ENCODE results near the gene PDSS2.
"Not testable (repeated sequence)": the region's sequence is repeated elsewhere in the genome, so short reads cannot be mapped to it uniquely, and the experiment has no call there.

The PDSS2 gene

DNA sequence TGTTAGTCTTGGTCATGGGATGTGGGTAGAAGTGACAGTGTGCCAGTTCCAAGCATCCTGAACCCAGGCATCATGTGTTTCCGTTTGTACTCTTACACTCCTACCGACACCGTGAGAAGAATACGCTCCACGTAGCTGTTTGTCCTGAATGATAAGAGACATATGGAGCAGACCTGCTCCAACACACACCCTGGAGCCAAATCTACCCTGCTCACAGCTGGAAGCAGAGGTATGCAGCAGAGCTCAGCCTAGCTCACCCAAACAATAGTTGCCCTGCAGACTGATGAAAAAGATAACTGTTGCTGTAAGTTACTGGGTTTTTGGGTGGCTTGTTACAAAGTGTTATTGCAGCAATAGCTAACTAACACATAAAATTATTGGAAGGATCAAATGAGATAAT lies 14.3 kb upstream of the PDSS2 start:
- no peak for DNase-seq

DNA sequence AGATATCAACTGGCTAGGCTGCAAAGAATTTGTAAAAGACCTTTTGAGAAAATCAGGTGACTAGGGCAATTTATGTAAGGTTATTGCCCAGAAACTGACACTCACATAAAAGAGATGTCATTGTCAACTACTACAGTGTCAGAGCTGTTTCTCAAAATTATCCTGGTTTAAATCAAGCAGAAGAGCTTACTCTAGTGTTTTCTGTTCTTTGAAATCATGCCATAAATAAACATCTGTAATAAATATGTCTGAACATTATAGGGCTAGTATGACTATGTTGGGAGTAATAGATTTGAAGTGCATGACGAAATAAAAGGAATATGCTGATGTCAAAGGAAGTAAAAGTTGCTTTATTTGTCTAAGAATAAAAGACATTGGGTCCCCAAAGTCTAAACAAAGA lies 11.0 kb upstream of the PDSS2 start:
- no peak for DNase-seq

DNA sequence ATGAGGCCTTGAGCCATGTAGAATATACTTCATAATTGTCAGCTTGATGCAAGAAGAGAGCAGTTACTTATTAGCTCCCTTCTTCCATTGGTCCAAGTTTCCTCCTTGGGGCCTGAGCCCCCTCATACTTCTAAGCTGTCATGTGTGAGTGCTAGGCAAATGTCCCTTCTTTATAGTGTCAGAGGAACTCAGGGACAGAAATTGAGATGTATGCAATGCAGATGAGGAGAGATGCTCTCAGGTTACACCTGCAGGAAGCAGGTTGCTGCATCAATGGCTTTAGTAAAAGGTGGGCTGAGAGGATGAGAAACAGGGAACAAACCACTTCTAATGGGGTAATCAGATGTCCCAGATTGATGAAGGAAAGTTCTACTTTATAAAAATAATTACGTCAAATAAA lies 6.7 kb upstream of the PDSS2 start:
- no peak for DNase-seq

- no peak for DNase-seq
Measured at GRCh38 chr6:107460083-107460631, 793 bp upstream of the PDSS2 start.

- DNase-seq = peak; percentile 7 to 10
Measured at GRCh38 chr6:107458672-107459282, 587 bp downstream of the PDSS2 start.

GRCh38 chr6:107448776-107449175 lies 10.6 kb downstream of the PDSS2 start:
- no peak for DNase-seq

DNA sequence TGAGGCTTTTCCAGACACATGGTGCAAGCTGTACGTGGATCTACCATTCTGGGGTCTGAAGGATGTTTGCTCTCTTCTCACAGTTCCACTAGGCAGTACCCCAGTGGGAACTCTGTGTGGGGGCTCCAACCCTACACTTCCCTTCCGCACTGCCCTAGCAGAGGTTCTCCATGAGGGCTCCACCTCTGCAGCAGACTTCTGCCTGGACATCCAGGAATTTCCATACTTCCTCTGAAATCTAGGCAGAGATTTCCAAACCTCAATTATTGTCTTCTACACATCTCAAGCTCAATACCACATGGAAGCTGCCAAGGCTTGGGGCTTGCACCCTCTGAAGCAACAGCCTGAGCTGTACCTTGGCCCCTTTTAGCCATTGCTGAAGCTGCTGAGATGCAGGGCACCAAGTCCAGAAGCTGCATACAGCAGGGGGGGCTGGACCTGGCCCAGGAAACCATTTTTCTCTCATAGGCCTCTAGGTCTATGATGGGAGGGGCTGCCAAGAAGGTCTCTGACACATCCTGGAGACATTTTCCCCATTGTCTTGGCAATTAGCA lies 11.6 kb downstream of the PDSS2 start:
- DNase-seq = no peak

DNA sequence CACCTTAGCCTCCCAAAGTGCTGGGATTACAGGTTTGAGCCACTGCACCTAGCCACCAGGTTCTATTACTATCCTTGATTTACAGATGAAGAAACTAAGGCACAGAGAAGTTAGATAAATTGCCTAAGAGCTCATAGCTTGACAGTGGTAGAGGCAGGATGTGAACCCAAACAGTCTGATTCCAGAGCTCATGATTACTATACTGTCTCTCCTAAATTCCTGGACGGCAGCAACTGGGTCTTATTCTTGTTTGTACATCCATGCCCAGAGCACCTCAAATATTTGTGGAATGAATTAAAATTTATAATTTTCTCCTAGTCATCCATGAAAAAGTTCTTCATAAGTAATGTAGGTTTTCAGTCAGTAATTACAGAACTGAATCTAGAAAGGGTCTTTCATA lies 15.1 kb downstream of the PDSS2 start:
- no peak for DNase-seq

GRCh38 chr6:107443608-107444267 lies 15.6 kb downstream of the PDSS2 start:
- DNase-seq = no peak

GRCh38 chr6:107442938-107443607 lies 16.3 kb downstream of the PDSS2 start:
- no peak for DNase-seq

GRCh38 chr6:107441682-107442081 lies 17.7 kb downstream of the PDSS2 start:
- DNase-seq = no peak

DNA sequence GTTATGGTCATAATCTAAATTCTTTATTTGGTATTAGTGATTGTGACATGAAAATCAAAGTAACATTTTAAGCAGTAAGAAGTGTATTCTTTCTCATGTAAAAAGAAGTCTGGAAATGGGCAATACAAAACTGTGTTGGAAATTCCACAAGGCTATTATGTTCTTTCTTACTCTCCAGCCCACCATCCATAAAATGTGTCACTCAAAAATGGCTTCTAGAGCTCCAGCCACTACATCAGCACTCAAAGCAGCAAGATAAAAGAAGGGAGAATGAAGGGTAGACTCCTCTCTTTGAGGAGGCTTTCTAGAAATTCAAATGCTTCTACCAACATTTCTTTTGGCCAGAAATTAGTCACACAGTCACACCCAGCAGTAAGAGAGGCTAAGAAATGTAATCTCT lies 18.4 kb downstream of the PDSS2 start:
- no peak for DNase-seq

- no peak for DNase-seq
Measured at GRCh38 chr6:107439406-107439805, 20.0 kb downstream of the PDSS2 start.

DNA sequence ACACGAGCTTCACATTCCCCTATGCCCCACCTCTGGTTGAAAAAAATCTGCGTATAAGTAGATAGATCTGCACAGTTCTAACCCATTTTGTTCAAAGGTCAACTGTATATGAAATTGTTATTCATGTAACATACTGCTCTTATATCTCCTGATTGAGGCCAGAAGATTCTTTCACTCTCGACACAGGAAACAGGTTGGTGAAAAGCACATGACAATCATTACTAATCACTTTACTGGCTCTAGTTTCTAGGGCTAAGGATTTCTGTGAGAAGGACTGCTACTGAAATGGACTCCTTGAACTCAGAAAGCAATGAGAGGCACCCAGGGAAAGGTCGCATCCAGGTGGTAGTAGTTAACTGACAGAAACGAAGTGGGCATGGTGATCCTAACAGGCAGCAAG lies 21.7 kb downstream of the PDSS2 start:
- no peak for DNase-seq

DNA sequence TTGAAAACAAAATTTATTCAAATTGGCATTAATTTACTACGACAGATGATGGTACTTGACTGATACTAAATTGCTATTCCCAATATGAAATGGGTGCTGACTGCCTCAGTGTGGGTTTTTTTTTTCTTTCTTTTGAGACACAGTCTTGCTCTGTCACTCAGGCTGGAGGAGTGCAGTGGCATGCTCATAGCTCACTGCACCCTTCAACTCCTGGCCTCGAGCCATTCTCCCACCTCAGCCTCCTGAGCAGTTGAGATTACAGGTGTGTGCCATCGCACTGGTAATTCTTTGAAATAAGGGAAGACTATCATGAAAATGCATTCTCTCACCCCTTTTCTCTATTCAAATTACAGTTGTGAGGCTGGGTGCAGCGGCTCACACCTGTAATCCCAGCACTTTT lies 22.5 kb downstream of the PDSS2 start:
- DNase-seq = no peak

DNA sequence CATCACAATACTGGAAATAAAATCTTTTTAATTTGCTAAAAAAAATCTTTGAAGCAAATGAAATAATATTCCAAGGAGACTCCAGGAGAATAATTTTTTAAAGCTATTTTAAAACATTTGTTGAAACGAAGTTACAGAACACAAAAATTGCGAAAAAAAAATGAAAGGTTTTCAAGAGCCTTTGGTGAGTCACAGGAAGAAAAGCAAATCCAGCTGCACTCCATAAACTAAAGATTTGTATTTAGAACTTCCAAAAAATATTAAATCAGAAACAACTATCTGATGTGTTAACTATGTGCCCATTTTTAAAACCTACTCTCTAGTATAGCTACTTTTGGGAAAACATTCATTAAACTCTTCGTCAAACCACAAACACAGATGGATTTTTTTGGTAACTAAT lies 23.6 kb downstream of the PDSS2 start:
- DNase-seq = no peak

DNA sequence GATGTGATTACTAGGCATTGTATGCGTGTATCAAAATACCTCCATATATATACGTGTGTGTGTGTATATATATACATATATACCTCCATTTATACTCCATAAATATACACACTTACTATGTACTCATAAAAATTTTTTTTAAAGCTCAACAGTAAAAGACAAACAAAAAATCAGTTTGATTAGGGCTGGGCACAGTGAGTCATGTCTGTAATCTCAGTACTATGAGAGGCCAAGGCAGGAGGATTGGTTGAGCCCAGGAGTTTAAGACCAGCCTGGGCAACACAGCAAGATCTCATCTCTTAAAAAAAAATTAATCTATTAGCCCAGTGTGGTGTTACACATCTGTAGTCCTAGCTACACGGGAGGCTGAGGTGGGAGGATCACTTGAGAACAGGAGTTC lies 24.6 kb downstream of the PDSS2 start:
- no peak for DNase-seq

DNA sequence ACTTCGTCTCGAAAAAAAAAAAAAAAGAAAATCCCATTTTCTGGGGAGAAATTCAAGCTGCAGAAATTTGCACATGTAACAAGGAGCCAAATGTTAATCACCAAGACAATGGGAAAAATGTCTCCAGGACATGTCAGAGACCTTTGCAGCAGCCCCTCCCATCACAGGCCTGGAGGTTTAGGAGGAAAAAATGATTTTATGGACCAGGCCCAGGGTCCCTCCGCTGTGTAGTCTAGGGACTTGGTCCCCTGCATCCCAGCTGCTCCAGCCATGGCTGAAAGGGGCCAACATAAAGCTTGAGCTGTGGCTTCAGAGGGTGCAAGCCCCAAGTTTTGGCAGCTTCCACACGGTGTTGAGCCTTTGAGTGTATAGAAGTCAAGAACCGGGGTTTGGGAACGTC lies 33.4 kb downstream of the PDSS2 start:
- DNase-seq = not testable (repeated sequence)

- DNase-seq = no peak
Measured at GRCh38 chr6:107423474-107423990, 35.8 kb downstream of the PDSS2 start.

- DNase-seq = no peak
Measured at GRCh38 chr6:107421696-107422256, 37.6 kb downstream of the PDSS2 start.

- DNase-seq = no peak
Measured at GRCh38 chr6:107419733-107420132, 39.6 kb downstream of the PDSS2 start.

DNA sequence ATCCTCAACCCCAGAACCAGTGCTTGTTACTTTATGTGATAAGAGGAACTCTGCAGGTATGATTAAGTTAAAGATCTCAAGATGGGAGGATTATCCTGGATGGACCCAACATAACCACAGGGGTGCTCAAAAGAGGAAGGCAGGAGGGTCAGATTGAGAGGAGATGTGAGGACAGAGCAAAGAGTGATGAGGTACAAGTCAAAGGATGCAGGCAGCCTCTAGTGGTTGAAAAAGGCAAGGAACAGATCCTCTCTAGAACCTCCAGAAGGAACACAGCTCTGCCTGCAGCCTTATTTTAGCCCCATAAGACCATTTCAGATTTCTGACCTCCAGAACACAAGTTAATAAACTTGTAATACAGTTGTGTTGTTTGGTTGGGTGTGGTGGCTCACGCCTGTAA lies 41.2 kb downstream of the PDSS2 start:
- DNase-seq = no peak

- no peak for DNase-seq
Measured at GRCh38 chr6:107416145-107416544, 43.2 kb downstream of the PDSS2 start.
